ENCODE measurements around the gene SLC6A6.

The SLC6A6 gene

DNA sequence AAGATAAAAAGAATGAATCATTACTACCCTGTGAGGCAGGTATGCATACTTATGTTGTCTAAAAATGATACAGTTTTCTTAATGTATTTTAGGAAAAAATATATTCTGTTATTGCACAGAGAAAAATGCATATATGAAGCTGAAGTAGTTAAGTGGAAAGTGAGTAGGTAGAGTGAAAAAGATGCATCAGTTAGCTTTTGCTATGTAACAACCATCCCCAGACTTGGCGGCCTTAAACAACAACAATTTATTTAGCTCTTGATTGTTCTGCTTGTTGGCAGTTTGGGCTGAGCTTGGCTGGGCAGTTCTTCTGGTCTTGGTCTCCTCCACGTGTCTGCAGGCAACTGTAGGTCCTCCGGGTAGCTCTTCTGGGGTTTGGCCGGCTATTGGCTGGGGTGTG, 45.7 kb downstream of the SLC6A6 start:
- no peak overlapping the region for H3K27ac ChIP-seq (ENCODE audit: low read length)
- peaks cover 5 to 22% of the 10 kb centered on the region in 2 donors for H3K36me3 ChIP-seq (ENCODE audit: control insufficient read depth in 2 of 2, insufficient read depth in 2 of 2, low read length in 2 of 2)
- H3K27me3 ChIP-seq (ENCODE audit: control insufficient read depth in 1 of 2, insufficient read depth in 2 of 2, low read length in 2 of 2) = no peaks in the 10 kb centered on the region

DNA sequence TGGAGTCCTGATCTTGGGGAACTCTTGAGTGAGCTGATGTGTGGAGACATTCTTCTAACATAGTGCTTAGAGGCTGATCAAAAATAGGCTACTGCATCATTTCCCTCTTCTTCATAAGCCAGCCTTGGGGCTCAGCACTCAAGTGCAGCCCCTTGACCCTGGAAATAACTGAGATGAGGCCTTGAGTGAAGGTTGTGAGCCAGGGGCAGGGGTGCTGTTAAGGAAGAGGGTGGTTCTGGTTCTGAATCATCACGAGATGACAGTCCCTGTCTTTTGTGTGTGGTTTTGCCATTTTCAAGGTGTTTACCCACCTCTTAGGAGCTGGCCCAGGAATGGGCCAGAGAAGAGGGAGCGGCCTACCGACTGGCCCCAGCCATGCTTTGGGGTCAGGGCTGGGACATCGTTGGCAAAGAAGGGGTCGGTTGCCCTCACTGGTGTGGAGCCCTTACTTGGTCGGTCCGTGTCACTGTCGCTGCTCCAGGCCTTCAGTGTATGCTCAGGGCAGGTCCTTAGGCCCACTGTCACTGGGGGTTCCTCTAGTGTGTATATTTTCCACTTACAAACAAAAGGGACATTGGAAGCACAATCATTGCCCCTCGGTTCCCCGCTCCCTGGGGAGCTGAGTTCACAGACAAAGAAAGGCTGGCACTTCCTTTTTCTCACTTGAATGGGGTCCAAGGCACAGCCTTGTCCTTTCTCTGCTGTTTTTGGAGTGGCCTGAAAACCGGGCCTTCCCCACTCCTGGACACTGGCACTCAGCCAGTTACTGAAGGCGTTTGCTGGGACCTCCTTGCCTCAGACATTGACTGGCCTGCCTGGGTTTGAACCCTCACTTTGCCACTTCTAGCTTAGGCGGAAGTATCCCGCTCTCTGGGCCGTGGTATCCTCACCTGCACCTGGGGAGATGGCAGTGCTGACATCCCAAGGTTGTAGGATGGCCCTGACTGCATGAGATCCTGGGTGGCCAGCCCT, 46.6 kb downstream of the SLC6A6 start:
- no peak overlapping the region for H3K4me3 ChIP-seq (ENCODE audit: low read length in 2 of 2)
- H3K27ac ChIP-seq (ENCODE audit: low read length) = no peak overlapping the region
- no peak overlapping the region for H3K9ac ChIP-seq (ENCODE audit: low read length in 2 of 2)

More for the DNA sequence above, 45.7 kb downstream of the SLC6A6 start:
- H3K4me1 ChIP-seq (ENCODE audit: control insufficient read depth, insufficient read depth, low read length) = peaks cover 18% of the 10 kb centered on the region
- no peaks in the 10 kb centered on the region for H3K9me3 ChIP-seq (ENCODE audit: control insufficient read depth in 2 of 2, low read length in 2 of 2)
- no peak overlapping the region for H3K4me3 ChIP-seq (ENCODE audit: low read length in 2 of 2)
- no peak overlapping the region for H3K9ac ChIP-seq (ENCODE audit: low read length in 2 of 2)

DNA sequence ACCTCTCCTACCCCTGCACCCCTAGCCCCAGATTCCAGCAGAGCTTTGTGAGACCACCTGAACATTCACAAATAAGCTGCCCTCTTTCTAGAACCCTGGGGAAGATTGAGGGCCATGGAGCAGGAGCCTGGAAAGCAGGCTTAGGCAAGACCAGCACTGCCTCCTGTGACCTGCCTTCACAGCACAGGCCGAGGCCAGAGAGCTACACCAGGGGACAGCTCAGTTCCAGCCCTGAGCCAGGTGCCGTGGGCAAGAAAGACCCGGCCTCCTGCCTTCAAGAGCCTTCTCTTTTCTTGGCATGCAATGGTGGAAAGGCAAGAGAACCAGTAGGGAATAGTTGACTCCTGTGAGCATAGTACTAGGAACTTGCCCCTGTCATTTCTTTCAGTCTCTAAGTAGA, 48.1 kb downstream of the SLC6A6 start:
- Histone ChIP-seq H3K4me1 (ENCODE audit: control insufficient read depth, insufficient read depth, low read length) (peaks cover 41% of the 10 kb centered on the region), H3K9me3 (ENCODE audit: control insufficient read depth in 2 of 2, low read length in 2 of 2) (no peaks in the 10 kb centered on the region), H3K4me3 (ENCODE audit: low read length in 2 of 2) (no peak overlapping the region), H3K27ac (ENCODE audit: low read length) (no peak overlapping the region), H3K9ac (ENCODE audit: low read length in 2 of 2) (no peak overlapping the region), H3K36me3 (ENCODE audit: control insufficient read depth in 2 of 2, insufficient read depth in 2 of 2, low read length in 2 of 2) (peaks cover 5 to 18% of the 10 kb centered on the region in 2 donors), H3K27me3 (ENCODE audit: control insufficient read depth in 1 of 2, insufficient read depth in 2 of 2, low read length in 2 of 2) (no peaks in the 10 kb centered on the region)

More for the DNA sequence above, 46.6 kb downstream of the SLC6A6 start:
- H3K9me3 ChIP-seq (ENCODE audit: control insufficient read depth in 2 of 2, low read length in 2 of 2) = no peaks in the 10 kb centered on the region
- no peaks in the 10 kb centered on the region for H3K27me3 ChIP-seq (ENCODE audit: control insufficient read depth in 1 of 2, insufficient read depth in 2 of 2, low read length in 2 of 2)
- peaks cover 27% of the 10 kb centered on the region for H3K4me1 ChIP-seq (ENCODE audit: control insufficient read depth, insufficient read depth, low read length)
- H3K36me3 ChIP-seq (ENCODE audit: control insufficient read depth in 2 of 2, insufficient read depth in 2 of 2, low read length in 2 of 2) = peaks cover 5 to 20% of the 10 kb centered on the region in 2 donors

DNA sequence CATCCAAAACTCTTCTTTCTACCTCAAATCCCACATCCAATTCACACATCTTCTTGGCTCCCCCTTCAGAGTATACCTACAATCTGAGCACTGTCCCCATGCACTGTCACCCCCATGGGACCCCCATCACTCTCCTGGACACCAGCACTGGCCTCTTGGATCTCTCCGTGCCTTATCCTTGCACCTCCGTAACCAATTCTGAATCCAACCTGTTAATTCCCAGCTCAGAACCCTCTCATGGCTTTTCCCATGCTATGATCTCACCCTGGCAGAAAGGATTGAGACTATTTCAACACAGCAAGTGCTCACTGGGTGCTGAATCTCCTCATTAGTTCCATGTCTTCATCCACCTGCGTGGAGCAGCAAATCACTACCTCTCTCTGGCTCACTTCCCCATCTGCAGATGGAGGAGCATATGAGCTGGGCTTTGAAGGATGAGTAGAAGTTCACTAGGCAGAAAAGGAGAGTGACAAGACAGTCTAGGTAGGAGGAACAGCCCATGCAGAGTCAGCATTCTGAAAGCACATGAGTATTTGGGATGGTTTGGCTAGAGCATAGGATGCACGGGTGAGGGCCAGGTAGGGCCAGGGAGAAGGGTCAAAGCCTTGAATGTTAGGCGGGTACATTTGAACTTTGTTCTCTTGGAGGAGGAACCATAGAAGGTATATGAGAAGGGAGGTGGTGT, 48.7 kb downstream of the SLC6A6 start:
- Histone ChIP-seq H3K9ac (ENCODE audit: low read length in 2 of 2) (no peak overlapping the region), H3K27me3 (ENCODE audit: control insufficient read depth in 1 of 2, insufficient read depth in 2 of 2, low read length in 2 of 2) (no peaks in the 10 kb centered on the region), H3K36me3 (ENCODE audit: control insufficient read depth in 2 of 2, insufficient read depth in 2 of 2, low read length in 2 of 2) (peaks cover 1 to 12% of the 10 kb centered on the region in 2 donors), H3K27ac (ENCODE audit: low read length) (no peak overlapping the region), H3K4me3 (ENCODE audit: low read length in 2 of 2) (no peak overlapping the region), H3K4me1 (ENCODE audit: control insufficient read depth, insufficient read depth, low read length) (peaks cover 43% of the 10 kb centered on the region), H3K9me3 (ENCODE audit: control insufficient read depth in 2 of 2, low read length in 2 of 2) (no peaks in the 10 kb centered on the region)

DNA sequence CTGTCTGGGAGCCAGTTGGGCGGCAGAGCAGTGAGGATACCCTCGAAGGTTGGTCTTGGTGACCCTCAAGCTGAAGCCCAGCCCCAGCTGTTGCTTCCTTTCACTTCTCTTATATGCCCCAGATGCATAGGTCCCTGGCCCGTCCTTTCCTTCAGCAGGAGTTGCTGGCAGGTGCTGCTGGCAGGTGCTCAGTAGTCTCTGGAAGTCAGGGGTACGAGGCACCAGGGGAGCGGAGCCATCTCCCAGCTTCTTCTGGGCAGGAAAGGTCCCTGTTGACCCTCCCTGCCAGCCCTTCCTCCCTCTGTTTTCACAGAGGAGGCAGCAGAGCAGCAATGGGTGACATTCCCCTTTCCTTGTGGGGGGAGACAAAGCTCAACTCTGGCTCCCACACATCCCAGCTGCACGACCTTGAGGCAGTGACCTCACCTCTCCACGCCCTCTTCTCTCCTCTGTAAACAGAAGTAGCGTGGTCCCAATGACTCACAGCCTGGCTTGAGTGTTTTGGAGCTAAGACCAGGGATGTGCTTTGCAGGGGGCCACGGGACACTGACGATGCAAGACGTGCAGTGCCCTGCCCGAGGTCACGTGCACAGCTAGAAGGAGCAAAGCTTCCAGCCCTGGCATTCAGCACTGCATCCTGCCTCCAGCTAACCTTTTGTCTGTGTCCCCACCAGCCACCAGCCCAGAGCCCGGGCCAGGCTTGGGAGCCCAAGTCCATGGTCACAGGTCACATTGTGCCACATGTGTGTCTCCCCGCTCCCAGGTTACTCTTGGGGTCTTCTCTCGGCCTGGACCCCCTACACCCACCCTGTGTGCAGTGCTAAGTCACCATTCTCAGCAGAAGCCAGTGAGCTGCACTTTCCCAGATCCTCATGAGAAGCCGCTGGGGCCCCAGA, 49.7 kb downstream of the SLC6A6 start:
- Histone ChIP-seq H3K9ac (ENCODE audit: low read length in 2 of 2) (peak overlapping the region in 1 of 2 donors; percentile 51), H3K36me3 (ENCODE audit: control insufficient read depth in 2 of 2, insufficient read depth in 2 of 2, low read length in 2 of 2) (peaks cover 0 to 7% of the 10 kb centered on the region in 2 donors), H3K27me3 (ENCODE audit: control insufficient read depth in 1 of 2, insufficient read depth in 2 of 2, low read length in 2 of 2) (no peaks in the 10 kb centered on the region), H3K4me3 (ENCODE audit: low read length in 2 of 2) (peak overlapping the region; percentile 13 to 49), H3K27ac (ENCODE audit: low read length) (peak overlapping the region; percentile 78), H3K4me1 (ENCODE audit: control insufficient read depth, insufficient read depth, low read length) (peaks cover 43% of the 10 kb centered on the region), H3K9me3 (ENCODE audit: control insufficient read depth in 2 of 2, low read length in 2 of 2) (no peaks in the 10 kb centered on the region)

DNA sequence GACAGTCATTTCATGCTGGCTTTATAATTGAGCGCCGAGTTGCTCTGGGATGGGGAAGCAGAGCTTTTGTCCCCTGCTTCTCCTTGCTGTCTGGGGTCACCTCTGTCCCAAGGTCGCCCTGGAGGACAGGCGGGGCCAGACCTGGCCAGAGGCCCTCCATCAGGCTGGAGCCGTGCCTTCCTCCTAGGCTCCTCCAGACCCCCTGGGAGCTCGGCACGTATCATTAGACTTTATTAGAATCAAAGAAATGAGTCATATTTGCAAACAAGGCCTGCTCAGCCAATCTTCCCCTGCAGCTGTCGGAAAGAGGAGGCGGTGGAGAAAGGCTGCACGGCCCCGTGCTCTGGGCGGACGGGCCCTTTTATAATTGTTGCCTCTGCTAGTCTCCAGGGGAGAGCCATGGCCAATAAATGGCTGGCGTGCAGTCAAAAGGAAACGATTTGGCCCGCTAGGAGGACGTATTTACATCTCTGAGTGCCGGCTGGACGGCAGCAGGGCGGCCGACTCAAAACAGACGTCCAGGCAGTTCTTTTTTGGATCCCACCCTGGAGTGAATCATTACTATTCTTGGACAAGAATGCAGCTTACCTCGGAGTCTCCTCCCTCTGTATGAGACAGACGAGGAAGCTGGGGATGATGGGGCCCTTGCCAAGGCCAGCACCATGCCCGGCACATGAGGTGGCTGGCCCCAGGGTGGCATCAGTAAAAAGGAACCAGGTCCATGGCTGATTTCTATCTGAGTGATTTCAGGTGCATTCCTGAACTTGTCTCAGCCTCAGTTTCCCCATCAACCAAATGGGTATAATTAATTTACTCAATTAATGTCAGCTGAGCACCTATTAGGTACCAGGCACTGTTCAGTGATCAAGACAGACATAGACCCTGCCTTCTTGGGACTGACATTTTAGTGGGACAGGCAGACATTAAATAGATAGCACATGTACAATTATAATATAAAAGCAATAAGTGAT, 50.6 kb downstream of the SLC6A6 start:
- peak overlapping the region in 1 of 2 donors; percentile 51 for H3K9ac ChIP-seq (ENCODE audit: low read length in 2 of 2)
- peaks cover 43% of the 10 kb centered on the region for H3K4me1 ChIP-seq (ENCODE audit: control insufficient read depth, insufficient read depth, low read length)
- peak overlapping the region; percentile 78 for H3K27ac ChIP-seq (ENCODE audit: low read length)
- H3K36me3 ChIP-seq (ENCODE audit: control insufficient read depth in 2 of 2, insufficient read depth in 2 of 2, low read length in 2 of 2) = no peaks in the 10 kb centered on the region
- H3K4me3 ChIP-seq (ENCODE audit: low read length in 2 of 2) = peak overlapping the region; percentile 13 to 49
- H3K9me3 ChIP-seq (ENCODE audit: control insufficient read depth in 2 of 2, low read length in 2 of 2) = no peaks in the 10 kb centered on the region
- H3K27me3 ChIP-seq (ENCODE audit: control insufficient read depth in 1 of 2, insufficient read depth in 2 of 2, low read length in 2 of 2) = no peaks in the 10 kb centered on the region

DNA sequence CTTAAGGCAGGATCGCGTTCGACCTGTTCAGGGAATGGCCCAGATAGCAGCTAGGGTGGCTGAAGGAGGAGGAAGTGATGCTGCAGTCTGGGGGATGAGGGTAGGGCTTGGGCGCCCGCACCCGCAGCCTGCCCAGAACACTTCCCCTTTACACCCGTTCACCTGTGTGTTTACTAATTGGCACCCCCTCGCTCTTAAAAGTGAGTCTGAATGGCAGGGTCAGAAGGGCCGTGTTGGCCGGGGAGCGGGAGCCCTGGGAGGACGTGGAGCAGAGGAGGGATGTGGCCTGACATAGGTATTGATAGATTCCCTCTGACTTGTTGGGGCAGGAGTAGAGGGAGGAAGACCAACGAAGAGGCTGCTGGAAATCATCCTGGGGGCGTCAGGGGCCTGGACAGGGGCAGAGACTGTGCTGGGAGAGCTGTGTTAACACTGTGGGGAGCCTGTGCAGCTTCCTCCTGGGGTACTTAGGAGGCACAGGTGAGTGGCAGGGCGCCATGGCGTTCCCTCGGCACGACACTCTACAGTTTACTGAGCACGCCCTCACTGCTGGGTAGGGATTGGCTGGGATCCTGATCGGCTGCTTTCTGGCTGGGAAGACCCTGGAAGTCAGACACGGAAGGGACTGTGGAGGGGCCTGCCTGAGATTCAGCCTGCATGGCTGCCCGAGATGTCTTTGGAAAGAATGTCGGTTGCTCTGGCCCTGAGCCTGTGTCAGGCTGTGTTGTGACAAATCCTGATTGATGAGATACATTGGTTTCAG, 51.7 kb downstream of the SLC6A6 start:
- peak overlapping the region; percentile 78 for H3K27ac ChIP-seq (ENCODE audit: low read length)
- H3K4me3 ChIP-seq (ENCODE audit: low read length in 2 of 2) = no peak overlapping the region
- H3K9ac ChIP-seq (ENCODE audit: low read length in 2 of 2) = peak overlapping the region in 1 of 2 donors; percentile 7
- H3K9me3 ChIP-seq (ENCODE audit: control insufficient read depth in 2 of 2, low read length in 2 of 2) = no peaks in the 10 kb centered on the region
- no peaks in the 10 kb centered on the region for H3K36me3 ChIP-seq (ENCODE audit: control insufficient read depth in 2 of 2, insufficient read depth in 2 of 2, low read length in 2 of 2)
- no peaks in the 10 kb centered on the region for H3K27me3 ChIP-seq (ENCODE audit: control insufficient read depth in 1 of 2, insufficient read depth in 2 of 2, low read length in 2 of 2)
- peaks cover 43% of the 10 kb centered on the region for H3K4me1 ChIP-seq (ENCODE audit: control insufficient read depth, insufficient read depth, low read length)

DNA sequence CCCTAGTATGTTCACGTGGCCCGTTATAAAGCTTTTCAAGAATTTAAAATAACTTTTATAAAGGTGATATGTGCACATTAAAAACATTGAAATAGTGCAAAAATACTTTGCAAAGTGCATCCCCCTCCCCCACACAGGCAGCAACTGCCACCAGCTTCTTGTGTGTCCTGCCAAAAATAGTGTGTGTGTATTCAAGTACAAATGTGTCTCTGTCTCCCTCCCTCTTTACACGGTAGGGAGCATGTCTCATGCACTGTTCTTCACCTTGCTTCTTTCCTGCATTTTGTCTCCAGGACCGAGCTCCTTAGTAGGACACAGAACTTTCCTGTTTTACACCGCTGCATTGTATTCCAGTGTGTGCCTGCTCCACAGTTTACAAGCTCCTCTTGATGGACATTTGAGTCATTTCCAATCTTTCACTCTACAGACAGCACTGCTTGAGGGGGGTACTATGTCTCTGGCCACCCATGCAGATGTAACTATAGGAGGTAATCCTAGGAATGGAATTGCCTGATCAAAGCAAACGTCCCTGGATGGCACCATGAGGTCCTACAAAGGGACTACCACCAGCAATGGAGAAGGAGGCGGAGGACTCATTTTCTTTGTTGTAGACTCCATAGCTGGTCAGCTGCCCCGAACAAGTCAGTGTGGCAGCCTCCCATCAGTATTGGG, 52.4 kb downstream of the SLC6A6 start:
- peaks cover 43% of the 10 kb centered on the region for H3K4me1 ChIP-seq (ENCODE audit: control insufficient read depth, insufficient read depth, low read length)

More for the DNA sequence above, 52.4 kb downstream of the SLC6A6 start:
- Histone ChIP-seq H3K27ac (ENCODE audit: low read length) (no peak overlapping the region), H3K27me3 (ENCODE audit: control insufficient read depth in 1 of 2, insufficient read depth in 2 of 2, low read length in 2 of 2) (no peaks in the 10 kb centered on the region), H3K9ac (ENCODE audit: low read length in 2 of 2) (no peak overlapping the region), H3K9me3 (ENCODE audit: control insufficient read depth in 2 of 2, low read length in 2 of 2) (no peaks in the 10 kb centered on the region), H3K36me3 (ENCODE audit: control insufficient read depth in 2 of 2, insufficient read depth in 2 of 2, low read length in 2 of 2) (peaks cover 0 to 2% of the 10 kb centered on the region in 2 donors), H3K4me3 (ENCODE audit: low read length in 2 of 2) (no peak overlapping the region)

All from stomach smooth muscle (tissue), 2 donors.